ENCODE results near the gene GNB1.

The GNB1 gene

DNA sequence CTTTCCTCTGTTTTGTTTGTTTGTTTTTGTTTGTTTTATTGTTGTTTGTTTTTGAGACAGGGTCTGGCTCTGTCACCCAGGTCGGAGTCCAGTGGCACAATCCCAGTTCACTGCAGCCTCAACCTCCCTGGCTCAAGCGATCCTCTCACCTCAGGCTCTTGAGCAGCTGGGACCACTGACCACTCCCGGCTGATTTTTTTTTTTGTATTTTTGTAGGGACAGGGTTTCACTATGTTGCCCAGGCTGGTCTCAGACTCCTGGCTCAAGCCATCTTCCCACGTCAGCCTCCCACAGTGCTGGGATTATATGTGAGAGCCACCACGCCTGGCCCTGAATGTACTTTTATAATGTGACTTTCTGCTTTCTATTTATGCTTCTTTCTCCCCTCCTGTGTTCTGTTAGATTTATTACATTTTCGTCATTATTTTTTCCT lies 19.2 kb upstream of the GNB1 start:
- DNase-seq, result no peak
- no peak for TF ChIP-seq POLR2A (IDR thresholded peaks at IDR 0.05; ENCODE audit: low read length)

DNA sequence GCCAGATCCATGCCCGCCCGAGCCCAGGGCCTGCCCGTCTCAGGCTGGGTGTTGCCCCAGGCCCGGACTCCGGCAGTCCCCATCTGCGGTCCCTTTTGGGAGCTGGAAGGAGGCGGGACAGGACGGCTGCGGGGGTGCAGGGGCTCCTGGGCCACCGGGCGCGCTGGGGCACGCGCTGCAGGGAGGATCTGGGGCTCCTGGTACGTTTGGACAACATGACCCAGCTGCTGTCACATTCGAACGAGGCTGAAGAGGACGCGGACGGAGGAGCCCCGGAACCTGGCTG lies 17.6 kb upstream of the GNB1 start:
- TF ChIP-seq POLR2A (IDR thresholded peaks at IDR 0.05; ENCODE audit: low read length) (no peak), GATA1 (IDR thresholded peaks at IDR 0.05; ENCODE audit: low read depth, low read length) (no peak)
- DNase-seq, result no peak

DNA sequence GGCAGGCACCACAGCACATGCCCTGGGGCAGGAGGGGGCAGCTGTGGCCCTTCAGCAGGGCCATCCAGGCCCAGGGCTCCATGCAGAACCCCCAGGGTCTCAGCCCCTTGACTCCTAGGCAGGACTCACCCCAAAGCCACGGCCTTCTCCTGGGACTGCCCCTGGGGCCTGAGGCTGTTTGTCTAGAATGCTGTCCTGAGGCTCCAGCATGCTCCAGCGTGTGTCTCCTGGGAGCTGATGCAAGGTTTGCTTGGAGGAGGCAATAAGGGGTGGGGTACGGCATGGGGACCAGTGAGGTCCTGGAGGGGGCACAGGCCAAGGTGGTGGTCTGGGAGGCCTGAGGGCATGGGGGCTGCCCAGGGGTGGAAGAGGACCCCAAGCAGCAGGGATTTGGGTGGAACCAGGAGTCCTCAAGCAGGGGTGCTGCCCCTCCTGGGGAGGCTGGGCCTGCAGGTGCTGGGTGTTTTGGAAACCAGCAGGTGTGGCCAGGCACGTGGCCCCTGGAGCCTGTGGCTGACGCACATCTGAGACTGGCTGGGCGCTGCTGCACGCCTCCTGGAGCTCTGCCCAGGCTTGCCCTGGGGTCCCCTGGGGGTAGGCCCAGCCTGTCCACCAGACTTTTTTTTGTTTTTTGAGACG lies 16.3 kb upstream of the GNB1 start:
- no peak for TF ChIP-seq GATA1 (IDR thresholded peaks at IDR 0.05; ENCODE audit: low read depth, low read length)
- TF ChIP-seq POLR2A (IDR thresholded peaks at IDR 0.05; ENCODE audit: low read length), result no peak
- DNase-seq, result peak; percentile 38 to 70

DNA sequence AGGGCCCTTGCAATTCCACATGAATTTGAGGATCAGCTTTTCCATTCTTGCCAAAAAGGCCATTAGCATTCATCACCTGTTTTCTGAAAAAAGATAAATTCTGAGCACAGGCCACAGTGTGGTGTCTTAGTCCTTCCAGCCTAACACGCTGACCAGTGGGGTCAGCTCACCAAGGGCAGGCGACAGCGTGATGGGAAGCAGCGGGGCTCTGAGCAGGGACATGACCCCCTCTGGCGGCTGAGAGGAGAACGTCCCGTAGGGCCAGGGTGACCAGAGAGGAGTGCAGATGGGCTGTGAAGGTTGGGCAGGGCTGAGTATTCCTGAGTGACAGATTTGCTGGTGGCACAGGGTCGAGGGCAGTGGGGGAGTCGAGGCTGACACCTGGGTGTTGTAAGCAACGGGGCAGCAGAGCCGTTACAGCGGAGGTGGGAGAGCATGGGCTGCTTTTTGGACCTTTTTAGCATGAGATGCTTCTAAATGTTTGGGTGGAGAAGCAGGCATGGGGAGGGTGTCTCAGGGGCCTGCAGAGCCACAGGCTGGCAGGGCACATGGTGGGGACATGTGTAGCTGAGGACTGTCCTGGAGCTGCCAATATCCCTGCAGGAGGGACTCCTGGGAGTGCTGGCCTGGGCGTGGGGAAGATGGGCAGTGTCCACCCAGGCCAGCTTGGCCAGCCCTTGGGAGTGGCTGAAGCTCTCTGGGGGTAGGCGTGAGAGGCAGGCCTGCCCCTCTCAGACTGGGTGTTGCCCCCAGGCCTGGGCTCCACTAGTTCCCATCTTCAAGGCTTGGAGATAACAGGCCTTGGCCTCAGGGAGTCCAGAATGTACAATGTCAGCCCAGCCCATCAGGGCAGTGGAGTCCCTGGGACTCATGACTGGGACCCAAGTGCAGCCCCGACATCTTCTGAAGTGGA lies 15.6 kb upstream of the GNB1 start:
- no peak for TF ChIP-seq POLR2A (IDR thresholded peaks at IDR 0.05; ENCODE audit: low read length)
- no peak for TF ChIP-seq GATA1 (IDR thresholded peaks at IDR 0.05; ENCODE audit: low read depth, low read length)
- peak; percentile 79 to 86 for DNase-seq

- no peak for DNase-seq
- TF ChIP-seq GATA1 (IDR thresholded peaks at IDR 0.05; ENCODE audit: low read depth, low read length) (no peak), POLR2A (IDR thresholded peaks at IDR 0.05; ENCODE audit: low read length) (no peak)
Observed at GRCh38 chr1:1903224-1903623, 12.3 kb upstream of the GNB1 start.

- no peak for DNase-seq
- TF ChIP-seq POLR2A (IDR thresholded peaks at IDR 0.05; ENCODE audit: low read length), result no peak
- TF ChIP-seq GATA1 (IDR thresholded peaks at IDR 0.05; ENCODE audit: low read depth, low read length), result no peak
Observed at GRCh38 chr1:1901641-1902294, 10.9 kb upstream of the GNB1 start.

DNA sequence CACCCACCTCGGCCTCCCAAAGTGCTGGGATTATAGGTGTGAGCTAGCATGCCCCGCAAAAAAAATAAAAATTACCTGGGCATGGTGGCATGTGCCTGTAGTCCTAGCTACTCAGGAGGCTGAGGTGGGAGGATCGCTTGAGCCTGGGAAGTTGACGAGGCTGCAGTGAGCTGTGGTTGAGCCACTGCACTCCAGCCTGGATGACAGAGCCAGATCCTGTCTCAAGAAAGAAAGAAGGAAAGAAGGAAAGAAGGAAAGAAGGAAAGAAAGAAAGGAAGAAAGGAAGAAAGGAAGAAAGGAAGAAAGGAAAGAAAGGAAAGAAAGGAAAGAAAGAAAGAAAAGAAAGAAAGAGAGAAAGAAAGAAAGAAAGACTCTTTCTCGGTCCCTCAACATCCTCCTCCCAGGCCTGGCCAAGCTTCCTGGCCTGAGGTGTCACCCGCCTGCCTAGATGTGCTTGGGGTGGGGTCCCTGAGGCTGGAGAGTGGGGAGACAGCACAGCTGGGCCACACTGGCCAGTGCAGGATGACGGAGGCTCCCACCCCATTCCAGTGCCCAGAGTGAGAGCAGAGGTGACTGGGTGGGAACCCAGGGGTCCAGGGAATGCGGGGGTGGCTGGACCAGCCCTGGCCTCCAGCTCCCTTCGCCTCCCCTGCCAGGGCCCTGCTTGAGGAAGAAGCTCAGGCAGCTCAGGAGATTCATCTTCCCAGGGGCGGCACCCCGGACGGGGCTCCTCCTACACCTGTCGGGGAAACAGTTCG lies 10.2 kb upstream of the GNB1 start:
- TF ChIP-seq GATA1 (IDR thresholded peaks at IDR 0.05; ENCODE audit: low read depth, low read length) (no peak), POLR2A (IDR thresholded peaks at IDR 0.05; ENCODE audit: low read length) (no peak)
- DNase-seq, result no peak

DNA sequence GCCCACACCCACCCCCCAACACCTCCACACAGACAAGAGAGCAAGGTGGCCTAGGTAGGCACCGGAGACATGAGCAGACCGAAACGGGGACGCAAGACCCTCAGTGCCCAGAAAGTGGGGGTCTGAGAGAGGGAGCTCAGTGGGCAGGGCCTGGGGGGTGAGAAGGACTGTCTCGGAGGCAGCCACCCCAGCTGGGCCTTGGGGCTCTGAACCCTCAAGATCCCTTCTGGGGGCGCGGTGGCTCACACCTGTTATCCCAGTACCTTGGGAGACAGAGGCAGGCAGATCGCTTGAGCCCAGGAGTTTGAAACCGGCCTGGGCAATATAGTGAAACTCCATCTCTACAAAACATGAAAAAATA lies 9.1 kb upstream of the GNB1 start:
- no peak for TF ChIP-seq GATA1 (IDR thresholded peaks at IDR 0.05; ENCODE audit: low read depth, low read length)
- no peak for TF ChIP-seq POLR2A (IDR thresholded peaks at IDR 0.05; ENCODE audit: low read length)

DNA sequence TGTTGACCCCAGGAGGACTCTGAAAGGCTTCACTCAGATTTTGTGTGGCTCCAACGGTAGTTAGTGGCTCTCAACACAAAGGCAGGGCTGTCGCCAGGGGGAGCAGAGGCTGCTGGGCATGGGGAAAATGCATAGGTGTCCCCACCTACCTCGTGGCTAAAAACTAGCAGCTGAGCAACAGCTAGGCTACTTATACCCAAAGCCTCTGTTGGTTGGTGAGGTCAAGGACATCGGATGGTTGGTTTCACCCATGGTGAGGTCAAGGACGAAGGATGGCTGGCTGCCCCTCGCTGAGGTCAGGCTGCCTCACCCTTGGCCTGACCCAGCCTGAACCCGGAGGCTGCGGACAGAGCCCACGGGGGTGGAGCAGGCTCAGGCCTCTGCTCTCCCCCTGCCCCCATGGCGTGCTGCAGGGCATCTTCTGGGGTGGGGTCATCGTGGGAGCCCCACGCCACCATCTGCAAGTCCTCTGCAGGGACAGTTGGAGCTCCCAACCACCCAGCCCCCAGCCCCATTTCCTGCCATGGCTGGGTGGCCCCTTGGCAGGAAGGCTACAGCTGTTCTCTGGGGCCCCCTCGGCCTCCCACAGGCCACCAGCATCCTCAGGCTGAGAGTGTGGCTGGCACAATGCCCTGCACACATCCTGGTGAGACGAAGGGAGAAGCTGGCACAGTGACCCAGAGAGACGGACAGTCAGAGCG lies 8.5 kb upstream of the GNB1 start:
- DNase-seq, result no peak
- TF ChIP-seq GATA1 (IDR thresholded peaks at IDR 0.05; ENCODE audit: low read depth, low read length) (no peak), POLR2A (IDR thresholded peaks at IDR 0.05; ENCODE audit: low read length) (no peak)

More for the DNA sequence above, 9.1 kb upstream of the GNB1 start:
- no peak for DNase-seq

DNA sequence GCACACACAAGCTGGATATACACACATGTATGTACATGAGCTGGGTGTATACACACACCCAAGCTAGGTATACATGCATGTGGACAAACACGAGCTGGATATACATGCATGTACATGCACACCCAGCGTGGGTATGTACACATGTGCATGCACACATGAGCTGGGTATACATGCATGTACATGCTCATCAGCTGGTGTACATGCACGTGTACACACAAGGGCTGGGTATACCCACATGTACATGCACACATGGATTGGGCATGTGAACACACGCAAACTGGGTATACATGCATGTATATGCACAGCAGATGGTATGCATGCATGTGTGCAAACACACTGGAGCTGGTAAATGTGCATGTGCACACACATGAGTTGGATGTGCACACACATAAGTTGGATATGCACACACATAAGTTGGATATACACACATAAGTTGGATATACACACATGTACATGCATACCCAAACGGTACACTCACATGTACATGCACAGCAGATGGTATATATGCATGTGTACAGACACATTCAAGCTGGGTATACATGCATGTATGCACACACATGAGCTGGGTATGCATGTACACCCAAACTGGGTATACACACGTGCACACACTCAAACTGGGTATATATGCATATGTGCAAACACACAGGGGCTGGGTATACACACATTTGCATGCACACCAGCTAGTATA lies 7.5 kb upstream of the GNB1 start:
- no peak for DNase-seq
- TF ChIP-seq POLR2A (IDR thresholded peaks at IDR 0.05; ENCODE audit: low read length) (no peak), GATA1 (IDR thresholded peaks at IDR 0.05; ENCODE audit: low read depth, low read length) (no peak)

GRCh38 chr1:1895456-1896336 lies 4.8 kb upstream of the GNB1 start:
- TF ChIP-seq GATA1 (IDR thresholded peaks at IDR 0.05; ENCODE audit: low read depth, low read length), result no peak
- TF ChIP-seq POLR2A (IDR thresholded peaks at IDR 0.05; ENCODE audit: low read length), result no peak
- no peak for DNase-seq

GRCh38 chr1:1895060-1895418 lies 4.2 kb upstream of the GNB1 start:
- TF ChIP-seq GATA1 (IDR thresholded peaks at IDR 0.05; ENCODE audit: low read depth, low read length), result no peak
- TF ChIP-seq POLR2A (IDR thresholded peaks at IDR 0.05; ENCODE audit: low read length), result no peak
- no peak for DNase-seq

Measured in erythroblast (primary cell).